WERI-Rb-1 (cell line): ENCODE data around the gene RPTOR.

Experiments used
- DNase-seq: peaks from one replicate; pipeline ENCODE4 v3.0.0-alpha.2; 2020
- H3K27ac ChIP-seq: fragments of 250-450 bp; sonication (Bioruptor Pico); 2 replicates; pipeline ENCODE4 v1.5.1; 2020; ENCODE audit warnings: mild to moderate bottlenecking, moderate library complexity
- H3K27me3 ChIP-seq: fragments of 250-450 bp; sonication (Bioruptor Pico); 2 replicates; pipeline ENCODE4 v1.5.1; 2021; ENCODE audit warnings: mild to moderate bottlenecking, low read depth, moderate library complexity; ENCODE audit not compliant: insufficient read depth, severe bottlenecking
- H3K36me3 ChIP-seq: fragments of 250-450 bp; sonication (Bioruptor Pico); 2 replicates; pipeline ENCODE4 v1.5.1; 2020; ENCODE audit warnings: mild to moderate bottlenecking, moderate library complexity
- H3K4me3 ChIP-seq: 2 replicates; pipeline ENCODE4 v1.5.1; 2011; ENCODE audit warnings: low read depth, mild to moderate bottlenecking, control low read depth, low read length
- H3K9me3 ChIP-seq: fragments of 250-450 bp; sonication (Bioruptor Pico); 2 replicates; pipeline ENCODE4 v1.5.1; 2021; ENCODE audit warnings: mild to moderate bottlenecking, moderate library complexity; ENCODE audit not compliant: severe bottlenecking
- TF ChIP-seq, protein P1 (sequence below): IDR thresholded peaks from 2 replicates; pipeline ENCODE4 v1.5.1; 2011; ENCODE audit warnings: low read depth, mild to moderate bottlenecking, control low read depth, inconsistent platforms, low read length

The RPTOR gene

DNA sequence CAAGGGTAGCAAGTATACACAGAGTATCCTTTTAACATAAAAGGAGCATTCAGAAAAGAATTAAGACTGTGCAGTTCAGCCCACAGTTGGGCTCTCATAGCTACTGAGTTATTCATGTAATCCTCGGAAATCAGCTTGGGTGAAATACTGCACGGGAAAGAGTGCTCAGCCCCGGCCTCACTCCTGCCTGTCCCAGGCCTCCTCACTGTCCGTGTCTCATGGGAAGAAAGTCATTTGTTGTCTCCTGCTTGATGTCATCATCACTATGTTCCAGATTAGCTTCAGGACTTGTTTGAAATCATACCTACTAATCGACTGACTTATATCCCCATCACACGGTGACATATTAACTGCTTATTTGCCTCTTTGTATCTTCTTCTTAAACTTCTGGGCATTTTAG, 223.8 kb downstream of the RPTOR start:
- Histone ChIP-seq H3K27ac (no peak overlapping the region), H3K36me3 (no peaks in the 10 kb centered on the region; the same call in none of the 2 replicates)
- TF ChIP-seq, protein P1, sequence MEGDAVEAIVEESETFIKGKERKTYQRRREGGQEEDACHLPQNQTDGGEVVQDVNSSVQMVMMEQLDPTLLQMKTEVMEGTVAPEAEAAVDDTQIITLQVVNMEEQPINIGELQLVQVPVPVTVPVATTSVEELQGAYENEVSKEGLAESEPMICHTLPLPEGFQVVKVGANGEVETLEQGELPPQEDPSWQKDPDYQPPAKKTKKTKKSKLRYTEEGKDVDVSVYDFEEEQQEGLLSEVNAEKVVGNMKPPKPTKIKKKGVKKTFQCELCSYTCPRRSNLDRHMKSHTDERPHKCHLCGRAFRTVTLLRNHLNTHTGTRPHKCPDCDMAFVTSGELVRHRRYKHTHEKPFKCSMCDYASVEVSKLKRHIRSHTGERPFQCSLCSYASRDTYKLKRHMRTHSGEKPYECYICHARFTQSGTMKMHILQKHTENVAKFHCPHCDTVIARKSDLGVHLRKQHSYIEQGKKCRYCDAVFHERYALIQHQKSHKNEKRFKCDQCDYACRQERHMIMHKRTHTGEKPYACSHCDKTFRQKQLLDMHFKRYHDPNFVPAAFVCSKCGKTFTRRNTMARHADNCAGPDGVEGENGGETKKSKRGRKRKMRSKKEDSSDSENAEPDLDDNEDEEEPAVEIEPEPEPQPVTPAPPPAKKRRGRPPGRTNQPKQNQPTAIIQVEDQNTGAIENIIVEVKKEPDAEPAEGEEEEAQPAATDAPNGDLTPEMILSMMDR: no peak

DNA sequence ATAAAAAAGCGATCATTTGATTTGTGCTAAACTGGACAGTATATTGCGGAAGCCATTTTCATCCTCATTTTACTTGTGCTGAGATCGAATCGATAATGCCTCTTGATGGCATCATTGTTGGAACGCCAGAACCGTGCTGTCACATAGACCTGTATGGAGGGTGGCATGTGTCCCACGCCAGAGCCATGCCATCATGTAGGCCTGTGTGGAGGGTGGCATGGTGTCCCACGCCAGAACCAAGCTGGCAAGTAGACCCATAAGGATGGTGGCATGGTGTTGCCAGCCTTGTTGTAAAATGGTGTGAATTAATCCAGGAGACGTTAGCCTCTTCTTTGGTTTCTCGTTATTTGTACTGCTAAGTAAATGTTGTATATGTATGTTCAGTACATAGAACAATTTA, 224.3 kb downstream of the RPTOR start:
- H3K27me3 ChIP-seq: no peaks in the 10 kb centered on the region
- H3K36me3 ChIP-seq: no peaks in the 10 kb centered on the region; the same call in none of the 2 replicates
- H3K27ac ChIP-seq: no peak overlapping the region
- TF ChIP-seq, protein P1: no peak
- H3K4me3 ChIP-seq: no peak overlapping the region
- no peak for DNase-seq
- no peaks in the 10 kb centered on the region for H3K9me3 ChIP-seq

More for the DNA sequence above, 223.8 kb downstream of the RPTOR start:
- no peak overlapping the region for H3K4me3 ChIP-seq
- no peak for DNase-seq
- H3K27me3 ChIP-seq: no peaks in the 10 kb centered on the region
- no peaks in the 10 kb centered on the region for H3K9me3 ChIP-seq

- H3K36me3 ChIP-seq: peaks cover 6% of the 10 kb centered on the region
- no peak for DNase-seq
- H3K27ac ChIP-seq: no peak overlapping the region
- H3K9me3 ChIP-seq: no peaks in the 10 kb centered on the region
- H3K4me3 ChIP-seq: no peak overlapping the region
- TF ChIP-seq, protein P1: no peak
- H3K27me3 ChIP-seq: no peaks in the 10 kb centered on the region
These were observed 224.9 kb downstream of the RPTOR start for GRCh38 chr17:80769516-80769915.

DNA sequence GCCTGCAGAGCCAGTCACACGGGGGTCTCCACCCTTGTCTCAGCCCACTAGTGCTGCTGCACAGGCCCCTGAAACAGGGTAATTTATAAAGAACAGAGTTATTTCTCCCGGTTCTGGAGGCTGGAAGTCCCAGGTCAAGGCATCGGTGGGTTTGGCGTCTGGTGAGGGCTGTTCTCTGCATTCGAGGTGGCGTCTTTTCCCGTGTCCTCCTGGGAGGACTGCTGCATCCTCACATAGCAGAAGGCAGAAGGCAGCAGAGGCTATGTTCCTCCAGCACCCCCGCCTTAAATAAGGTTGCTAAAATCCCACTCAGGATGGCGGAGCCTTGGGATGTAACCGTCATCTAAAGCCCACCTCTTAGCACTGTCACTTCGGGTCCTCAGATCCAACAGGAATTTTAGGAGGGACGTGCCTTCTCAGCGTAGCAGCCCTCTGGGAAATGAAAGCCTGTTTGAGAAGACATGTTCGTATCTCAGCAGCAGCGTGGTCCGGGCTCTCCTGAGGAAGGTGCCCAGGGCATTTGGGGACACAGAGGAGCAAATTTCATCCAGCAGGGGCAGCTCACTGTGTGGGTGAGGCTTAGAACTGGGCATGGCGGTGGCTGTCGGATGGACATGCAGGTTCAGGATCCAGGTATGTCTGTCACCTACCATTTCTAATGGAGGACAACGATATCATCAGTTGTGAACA, 225.4 kb downstream of the RPTOR start:
- H3K27ac ChIP-seq: no peak overlapping the region; the same call in 1 of the 2 replicates
- TF ChIP-seq, protein P1: no peak
- no peak overlapping the region for H3K4me3 ChIP-seq
- H3K36me3 ChIP-seq: peaks cover 7% of the 10 kb centered on the region
- DNase-seq: no peak
- H3K27me3 ChIP-seq: no peaks in the 10 kb centered on the region
- no peaks in the 10 kb centered on the region for H3K9me3 ChIP-seq

GRCh38 chr17:80770881-80771611, 226.4 kb downstream of the RPTOR start:
- H3K27ac ChIP-seq: peak overlapping the region; percentile 46
- H3K36me3 ChIP-seq: peaks cover 10% of the 10 kb centered on the region
- TF ChIP-seq, protein P1: no peak
- no peaks in the 10 kb centered on the region for H3K27me3 ChIP-seq
- H3K9me3 ChIP-seq: no peaks in the 10 kb centered on the region
- H3K4me3 ChIP-seq: no peak overlapping the region
- peak; percentile 48 for DNase-seq
